ENCODE results near the gene PRKCA. TPM values are rescaled to one million over a fixed set of nuclear protein-coding genes. Genes with fewer than 3 reads are reported as not detected.
A peak's percentile ranks its signal among the peaks of the same experiment; 100 is the strongest.

The PRKCA gene
- total RNA-seq, 3 donors from 2014 or later (not counting 1 experiment from before 2014, with no cell fraction given): 19.6 to 29.0 (median 20.4) TPM

- no peaks in the 10 kb centered on the region for H3K9me3 ChIP-seq (ENCODE audit: control insufficient read depth, insufficient read depth, low read length)
- Mint-ChIP-seq H3K27me3 (ENCODE audit: low read depth in 2 of 2) (no peaks in the 10 kb centered on the region), H3K4me3 (peak overlapping the region; percentile 26), H3K9me3 (peaks cover 0 to 2% of the 10 kb centered on the region in 2 donors), H3K36me3 (no peaks in the 10 kb centered on the region), H3K4me1 (peaks cover 52 to 59% of the 10 kb centered on the region in 2 donors), H3K27ac (peak overlapping the region; percentile 87)
- DNase-seq (no peak), ATAC-seq (peak in 2 of 3 donors; percentile 9 to 16)
- H3K4me1 ChIP-seq (ENCODE audit: control insufficient read depth, insufficient read depth, low read length): peaks cover 31% of the 10 kb centered on the region
- WGBS (ENCODE audit: insufficient coverage): 79% methylated on average over 14 of the region's 14 CpGs
- H3K36me3 ChIP-seq (ENCODE audit: control insufficient read depth, insufficient read depth, low read length): no peaks in the 10 kb centered on the region
- no peak for TF ChIP-seq CTCF (IDR thresholded peaks at IDR 0.05)
- intact Hi-C loops (cut with micrococcal nuclease): no loop called here
- peak overlapping the region; percentile 78 for H3K27ac ChIP-seq (ENCODE audit: low read length)
- H3K27me3 ChIP-seq (ENCODE audit: control insufficient read depth, insufficient read depth, low read length): no peaks in the 10 kb centered on the region
- H3K4me3 ChIP-seq (ENCODE audit: low read length): no peak overlapping the region
These were observed 246.4 kb downstream of the PRKCA start for GRCh38 chr17:66548659-66549310.

GRCh38 chr17:66549311-66549704 lies 246.9 kb downstream of the PRKCA start:
- Mint-ChIP-seq H3K9me3 (peaks cover 0 to 2% of the 10 kb centered on the region in 2 donors), H3K27ac (peak overlapping the region; percentile 87), H3K27me3 (ENCODE audit: low read depth in 2 of 2) (no peaks in the 10 kb centered on the region), H3K36me3 (no peaks in the 10 kb centered on the region), H3K4me1 (peaks cover 52 to 55% of the 10 kb centered on the region in 2 donors), H3K4me3 (peak overlapping the region; percentile 26)
- Histone ChIP-seq H3K4me3 (ENCODE audit: low read length) (no peak overlapping the region), H3K27ac (ENCODE audit: low read length) (no peak overlapping the region), H3K9me3 (ENCODE audit: control insufficient read depth, insufficient read depth, low read length) (no peaks in the 10 kb centered on the region), H3K4me1 (ENCODE audit: control insufficient read depth, insufficient read depth, low read length) (peaks cover 28% of the 10 kb centered on the region), H3K36me3 (ENCODE audit: control insufficient read depth, insufficient read depth, low read length) (no peaks in the 10 kb centered on the region), H3K27me3 (ENCODE audit: control insufficient read depth, insufficient read depth, low read length) (no peaks in the 10 kb centered on the region)
- ATAC-seq (no peak), DNase-seq (no peak)
- no peak for TF ChIP-seq CTCF (IDR thresholded peaks at IDR 0.05)
- WGBS (ENCODE audit: insufficient coverage): 79% methylated on average over 3 of the region's 3 CpGs
- intact Hi-C loops (cut with micrococcal nuclease): no loop called here

GRCh38 chr17:66549731-66550207 lies 247.4 kb downstream of the PRKCA start:
- Histone ChIP-seq H3K36me3 (ENCODE audit: control insufficient read depth, insufficient read depth, low read length) (no peaks in the 10 kb centered on the region), H3K9me3 (ENCODE audit: control insufficient read depth, insufficient read depth, low read length) (no peaks in the 10 kb centered on the region), H3K27me3 (ENCODE audit: control insufficient read depth, insufficient read depth, low read length) (no peaks in the 10 kb centered on the region), H3K4me1 (ENCODE audit: control insufficient read depth, insufficient read depth, low read length) (peaks cover 25% of the 10 kb centered on the region), H3K4me3 (ENCODE audit: low read length) (no peak overlapping the region), H3K27ac (ENCODE audit: low read length) (no peak overlapping the region)
- intact Hi-C loops (cut with micrococcal nuclease): no loop called here
- Mint-ChIP-seq H3K27ac (peak overlapping the region in 1 of 2 donors; percentile 87), H3K9me3 (peaks cover 0 to 2% of the 10 kb centered on the region in 2 donors), H3K4me1 (peaks cover 52 to 55% of the 10 kb centered on the region in 2 donors), H3K27me3 (ENCODE audit: low read depth in 2 of 2) (no peaks in the 10 kb centered on the region), H3K36me3 (no peaks in the 10 kb centered on the region), H3K4me3 (no peak overlapping the region)
- no peak for TF ChIP-seq CTCF (IDR thresholded peaks at IDR 0.05)
- DNase-seq (no peak), ATAC-seq (no peak)
- 97% methylated on average over 5 of the region's 5 CpGs for WGBS (ENCODE audit: insufficient coverage)
